GM19455 (cell line): ENCODE measurements around the gene JUP.

ENCODE experiments used
- ATAC-seq: cut with Tn5 transposase; IDR thresholded peaks from one replicate; pipeline ENCODE4 v1.9.1; 2021; ENCODE audit not compliant: unreplicated experiment

JUP gene

GRCh38 chr17:41760878-41761277 lies 25.6 kb downstream of the JUP start:
- ATAC-seq = no peak

GRCh38 chr17:41758601-41759000 lies 27.9 kb downstream of the JUP start:
- no peak for ATAC-seq

- no peak for ATAC-seq
These were observed 32.4 kb downstream of the JUP start for GRCh38 chr17:41754066-41754465.

GRCh38 chr17:41751288-41751687 lies 35.2 kb downstream of the JUP start:
- no peak for ATAC-seq

GRCh38 chr17:41750862-41751261 lies 35.6 kb downstream of the JUP start:
- no peak for ATAC-seq

DNA sequence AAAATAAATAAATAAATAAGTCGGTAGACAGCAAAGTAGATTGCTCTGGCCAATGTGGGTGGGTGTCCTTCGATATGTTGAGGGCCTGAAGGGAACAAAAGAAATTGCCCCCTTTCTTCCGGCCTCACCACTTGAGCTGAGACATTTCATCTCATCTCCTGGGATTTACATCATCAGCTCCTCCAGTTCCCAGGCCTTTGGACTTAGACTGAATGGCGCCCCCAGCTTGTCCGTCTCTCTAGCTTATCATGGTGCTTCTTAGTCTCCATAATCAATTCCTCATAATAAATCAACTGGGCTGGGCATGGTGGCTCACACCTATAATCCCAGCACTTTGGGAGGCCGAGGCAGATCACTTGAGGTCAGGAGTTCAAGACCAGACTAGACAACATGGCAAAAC lies 38.2 kb downstream of the JUP start:
- no peak for ATAC-seq

GRCh38 chr17:41741709-41742108 lies 44.8 kb downstream of the JUP start:
- ATAC-seq = no peak

DNA sequence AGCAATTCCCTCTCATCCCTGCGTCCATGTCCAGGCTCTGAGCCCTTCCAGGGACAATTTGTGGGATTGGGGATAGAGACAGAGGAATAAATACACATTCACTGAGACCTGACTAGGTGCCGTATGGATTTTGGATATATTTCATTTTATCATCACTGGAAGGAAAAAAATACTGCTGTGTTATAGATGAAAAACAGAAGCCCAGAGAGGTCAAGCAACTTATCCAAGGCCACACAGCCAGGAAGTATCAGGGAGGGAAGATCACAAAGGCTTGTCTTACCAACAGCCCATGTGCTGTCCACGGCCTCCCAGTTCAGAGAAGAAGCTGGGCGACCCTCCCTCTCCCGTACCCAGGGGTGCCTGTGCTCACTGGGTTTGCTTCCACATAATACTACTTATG lies 46.0 kb downstream of the JUP start:
- no peak for ATAC-seq

DNA sequence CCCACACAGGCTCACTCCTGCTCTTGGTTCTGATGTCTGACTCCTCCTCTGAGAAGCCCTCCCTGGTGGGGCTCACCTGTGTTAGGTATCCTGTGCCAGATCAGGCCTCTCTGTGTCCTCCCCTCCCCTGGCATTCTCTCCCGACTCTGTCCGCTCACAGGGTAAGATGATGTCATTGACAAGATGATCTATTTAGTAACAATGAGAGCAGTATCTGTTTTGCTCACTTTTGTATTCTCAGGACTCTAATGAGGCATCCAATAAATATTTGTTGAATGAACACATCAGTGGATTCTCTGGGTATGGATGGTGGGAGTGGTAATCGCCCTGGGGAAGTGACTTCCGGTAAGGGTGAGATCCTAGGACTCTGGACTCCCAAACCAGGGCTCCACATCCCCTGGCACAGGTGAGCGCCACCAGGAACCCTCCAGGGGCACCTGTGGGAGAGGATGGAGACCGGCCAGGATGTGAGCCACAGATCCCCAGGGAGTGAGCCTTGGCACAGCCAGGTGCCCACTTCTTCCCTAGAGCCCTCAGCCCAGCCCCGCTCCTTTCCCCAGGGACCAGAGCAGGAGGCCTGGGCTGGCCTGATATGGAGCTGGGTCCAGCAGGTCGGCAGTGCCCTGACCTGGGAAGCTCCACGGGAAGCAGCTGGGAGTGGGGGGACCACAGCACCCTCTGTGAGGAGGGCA lies 46.7 kb downstream of the JUP start:
- no peak for ATAC-seq

GRCh38 chr17:41738801-41739112 lies 47.8 kb downstream of the JUP start:
- ATAC-seq = no peak

GRCh38 chr17:41738077-41738800 lies 48.3 kb downstream of the JUP start:
- no peak for ATAC-seq

GRCh38 chr17:41737680-41738023 lies 48.9 kb downstream of the JUP start:
- ATAC-seq = no peak

- ATAC-seq = no peak
These were observed 49.4 kb downstream of the JUP start for GRCh38 chr17:41736983-41737679.

- no peak for ATAC-seq
These were observed 50.8 kb downstream of the JUP start for GRCh38 chr17:41735744-41736143.

DNA sequence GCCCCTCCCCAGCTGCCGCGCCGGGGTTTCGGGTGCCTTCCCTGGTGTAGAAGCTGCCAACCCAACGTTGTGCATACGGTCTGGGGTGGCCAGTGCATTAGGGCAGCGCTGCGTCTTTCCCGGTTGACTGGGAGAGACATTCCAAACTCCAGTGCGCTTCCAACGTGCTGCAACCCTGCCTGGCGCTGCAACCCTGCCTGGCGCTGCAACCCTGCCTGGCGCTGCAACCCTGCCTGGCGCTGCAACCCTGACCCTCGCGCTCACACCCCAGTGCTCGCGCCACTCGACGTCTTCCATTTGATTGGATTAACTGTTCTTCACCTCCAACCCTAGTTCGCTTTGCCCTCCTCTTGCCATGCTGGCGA lies 51.6 kb downstream of the JUP start:
- ATAC-seq = no peak

GRCh38 chr17:41734139-41734948 lies 52.2 kb downstream of the JUP start, which contains the start of gene HAP1:
TSS of gene HAP1 (minus strand) at chr17:41734643. CDS start at chr17:41734634, 9 bp downstream.
- no peak for ATAC-seq

DNA sequence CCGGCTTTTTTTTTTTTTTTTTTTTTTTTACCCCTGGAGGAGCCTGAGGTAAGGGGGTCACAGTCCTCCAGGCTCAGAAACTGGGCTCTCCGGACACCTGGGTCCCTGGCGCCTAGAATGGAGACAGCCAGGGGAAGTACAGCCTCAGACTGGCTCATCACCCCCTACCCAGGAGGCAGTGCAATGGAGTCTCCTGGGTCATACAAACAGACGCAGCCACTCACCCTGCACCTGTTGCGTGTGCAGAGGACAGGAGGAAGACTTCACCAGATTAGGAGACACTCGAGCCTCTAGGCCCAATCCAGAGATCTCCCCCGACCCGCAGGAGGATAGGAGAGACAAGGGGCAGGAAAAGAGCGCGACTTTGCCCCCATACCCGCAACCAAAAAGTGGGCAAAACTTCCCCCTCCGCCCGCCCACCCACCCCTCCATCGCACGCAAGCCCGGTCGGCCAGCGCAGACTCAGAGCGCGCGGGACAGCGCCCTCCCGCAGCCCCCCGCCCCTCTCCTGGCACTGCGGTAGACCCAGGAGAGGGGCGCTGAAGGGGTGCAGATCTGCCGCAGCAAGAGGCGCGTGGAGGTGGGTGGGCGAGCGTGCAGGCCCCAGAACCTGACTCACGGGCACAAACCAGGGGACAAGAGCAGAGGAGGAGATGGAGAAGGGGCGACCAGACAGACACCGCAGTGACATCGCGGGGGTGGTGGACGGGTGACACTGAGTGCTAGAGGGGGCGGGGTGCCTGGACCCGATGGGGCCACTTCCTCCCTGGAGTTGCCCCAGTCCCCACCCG lies 53.0 kb downstream of the JUP start:
- no peak for ATAC-seq

GRCh38 chr17:41731836-41732235 lies 54.7 kb downstream of the JUP start:
- no peak for ATAC-seq

GRCh38 chr17:41730479-41730878 lies 56.0 kb downstream of the JUP start:
- ATAC-seq = no peak

DNA sequence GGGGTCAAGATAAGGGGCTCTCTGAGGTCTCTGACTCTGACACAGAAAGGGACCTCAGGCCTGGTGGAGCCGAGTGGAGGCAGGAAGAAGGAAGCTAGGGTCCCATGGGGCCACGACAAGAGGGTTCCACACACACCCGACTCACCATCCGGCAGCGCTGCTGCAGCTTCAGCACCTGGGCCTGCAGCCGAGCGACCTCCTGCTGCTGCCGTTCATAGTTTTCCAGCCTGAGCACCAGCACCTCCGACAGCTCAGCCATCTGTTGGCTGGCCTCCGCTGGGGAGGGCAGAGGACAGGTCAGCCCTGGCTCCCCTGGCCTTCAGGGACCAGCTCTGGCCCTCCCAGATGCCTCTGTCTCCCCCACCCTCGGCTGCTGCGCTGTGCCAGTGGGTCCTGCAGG lies 58.5 kb downstream of the JUP start:
- no peak for ATAC-seq

GRCh38 chr17:41725134-41725533 lies 61.4 kb downstream of the JUP start:
- ATAC-seq = no peak
